Esophagus muscularis mucosa (tissue), 4 donors: ENCODE data around the gene SKP2. TPM values are rescaled to one million over a fixed set of nuclear protein-coding genes. Genes with fewer than 3 reads are reported as not detected.

ENCODE experiments used
- DNase-seq: peaks from one replicate; pipeline ENCODE4 v3.0.0-alpha.2; 2017; ENCODE audit errors: extremely low spot score
- H3K27ac ChIP-seq, 4 donors: fragments of 200-600 bp; sonication (generic); replicated peaks in 1 of 4; 1 replicate in 3 of 4; 2 replicates in 1 of 4; pipeline ENCODE4 v1.5.1; 2016 to 2019; ENCODE audit warnings: mild to moderate bottlenecking in 1 of 4
- H3K27me3 ChIP-seq, 4 donors: fragments of 200-600 bp; sonication (generic); one replicate each; pipeline versions ENCODE4 v1.5.1 to v1.6.0; 2016 to 2019
- H3K36me3 ChIP-seq, 4 donors: fragments of 200-600 bp; sonication (generic); one replicate each; pipeline ENCODE4 v1.5.1; 2016 to 2019
- H3K4me1 ChIP-seq, 4 donors: fragments of 200-600 bp; sonication (generic); one replicate each; pipeline ENCODE4 v1.5.1; 2016 to 2019
- H3K4me3 ChIP-seq, 4 donors: fragments of 200-600 bp; sonication (generic); 1 replicate in 2 of 4; 2 replicates in 2 of 4; pipeline ENCODE4 v1.5.1; 2016 to 2019; ENCODE audit warnings: mild to moderate bottlenecking in 4 of 4, moderate library complexity in 1 of 4
- H3K9me3 ChIP-seq, 4 donors: fragments of 200-600 bp; sonication (generic); 1 replicate in 3 of 4; 2 replicates in 1 of 4; pipeline ENCODE4 v1.5.1; 2016 to 2019
- EP300 ChIP-seq: sonication (generic); formaldehyde crosslinking; IDR thresholded peaks from one replicate; pipeline ENCODE4 v1.6.1; 2017; ENCODE audit warnings: antibody characterized with exemption
- POLR2A ChIP-seq: fragments of 450-650 bp; IDR thresholded peaks from one replicate; pipeline ENCODE4 v1.6.1; 2017; ENCODE audit warnings: antibody characterized with exemption, moderate library complexity, mild to moderate bottlenecking, low read depth
- POLR2AphosphoS5 ChIP-seq, 2 donors: sonication (generic); formaldehyde crosslinking; IDR thresholded peaks; one replicate each; pipeline ENCODE4 v1.6.1; 2017; ENCODE audit warnings: antibody characterized with exemption in 2 of 2
- WGBS: methylation state at CpG from one replicate; pipeline ENCODE4 v1.1.5; 2018; 5-methylcytosine and 5-hydroxymethylcytosine counted together
- intact Hi-C: fragments of 100-400 bp; cut with DNase I; formaldehyde crosslinking; loops from one replicate; pipeline ENCODE4 v1.15.1; 2023
- total RNA-seq, 4 donors: library from RNA; depleted of rRNA; stranded (reverse); fragments of >200 nt; gene quantifications; one replicate each; pipeline versions ENCODE4 v1.1.0 to v1.2.1, GENCODE V29; 2016
- TF ChIP-seq, protein P1 (sequence below), 3 experiments: fragments of 200-600 bp in 2 of 3; fragments of 450-650 bp in 1 of 3; sonication (generic) in 2 of 3; IDR thresholded peaks; one replicate each; pipeline ENCODE4 v1.5.1; 2017 to 2019; ENCODE audit warnings: antibody characterized with exemption in 3 of 3, mild to moderate bottlenecking in 2 of 3, moderate library complexity in 1 of 3

The SKP2 gene
- total RNA-seq, 4 donors from 2014 or later: 5.6 to 12.1 (median 9.2) TPM

DNA sequence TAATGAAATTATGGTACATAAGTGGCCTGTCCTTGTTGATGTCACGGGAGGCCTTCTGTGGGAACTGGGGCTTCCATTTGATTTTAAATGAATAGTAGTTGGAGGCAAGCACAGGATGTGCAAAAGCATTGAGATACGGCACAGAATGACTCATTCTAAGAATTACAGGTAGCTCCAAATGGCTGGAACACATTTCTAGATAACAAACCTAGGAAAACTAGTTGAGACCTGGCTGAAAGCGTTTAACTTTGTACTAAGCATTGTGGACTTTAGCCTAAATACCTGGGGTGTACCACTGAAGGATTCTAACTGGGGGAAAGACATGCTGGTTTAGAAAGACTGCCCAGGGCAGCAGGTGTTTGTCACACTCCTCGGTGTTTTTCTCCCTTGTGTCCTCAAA is 9.4 kb downstream of the SKP2 start:
- Histone ChIP-seq H3K27me3 (no peaks in the 10 kb centered on the region), H3K36me3 (peaks cover 20 to 97% (median 73%) of the 10 kb centered on the region in 4 donors), H3K27ac (no peak overlapping the region), H3K4me3 (no peak overlapping the region), H3K9me3 (no peaks in the 10 kb centered on the region), H3K4me1 (peaks cover 1 to 14% (median 2%) of the 10 kb centered on the region in 4 donors)
- no peak for DNase-seq
- TF ChIP-seq POLR2AphosphoS5 (IDR thresholded peaks at IDR 0.05): no peak
- TF ChIP-seq EP300: no peak
- TF ChIP-seq, protein P1, sequence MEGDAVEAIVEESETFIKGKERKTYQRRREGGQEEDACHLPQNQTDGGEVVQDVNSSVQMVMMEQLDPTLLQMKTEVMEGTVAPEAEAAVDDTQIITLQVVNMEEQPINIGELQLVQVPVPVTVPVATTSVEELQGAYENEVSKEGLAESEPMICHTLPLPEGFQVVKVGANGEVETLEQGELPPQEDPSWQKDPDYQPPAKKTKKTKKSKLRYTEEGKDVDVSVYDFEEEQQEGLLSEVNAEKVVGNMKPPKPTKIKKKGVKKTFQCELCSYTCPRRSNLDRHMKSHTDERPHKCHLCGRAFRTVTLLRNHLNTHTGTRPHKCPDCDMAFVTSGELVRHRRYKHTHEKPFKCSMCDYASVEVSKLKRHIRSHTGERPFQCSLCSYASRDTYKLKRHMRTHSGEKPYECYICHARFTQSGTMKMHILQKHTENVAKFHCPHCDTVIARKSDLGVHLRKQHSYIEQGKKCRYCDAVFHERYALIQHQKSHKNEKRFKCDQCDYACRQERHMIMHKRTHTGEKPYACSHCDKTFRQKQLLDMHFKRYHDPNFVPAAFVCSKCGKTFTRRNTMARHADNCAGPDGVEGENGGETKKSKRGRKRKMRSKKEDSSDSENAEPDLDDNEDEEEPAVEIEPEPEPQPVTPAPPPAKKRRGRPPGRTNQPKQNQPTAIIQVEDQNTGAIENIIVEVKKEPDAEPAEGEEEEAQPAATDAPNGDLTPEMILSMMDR (IDR thresholded peaks at IDR 0.05): no peak
- no peak for TF ChIP-seq POLR2A
- intact Hi-C loops: no loop called here
- 93% methylated on average over 4 of the region's 4 CpGs for WGBS

DNA sequence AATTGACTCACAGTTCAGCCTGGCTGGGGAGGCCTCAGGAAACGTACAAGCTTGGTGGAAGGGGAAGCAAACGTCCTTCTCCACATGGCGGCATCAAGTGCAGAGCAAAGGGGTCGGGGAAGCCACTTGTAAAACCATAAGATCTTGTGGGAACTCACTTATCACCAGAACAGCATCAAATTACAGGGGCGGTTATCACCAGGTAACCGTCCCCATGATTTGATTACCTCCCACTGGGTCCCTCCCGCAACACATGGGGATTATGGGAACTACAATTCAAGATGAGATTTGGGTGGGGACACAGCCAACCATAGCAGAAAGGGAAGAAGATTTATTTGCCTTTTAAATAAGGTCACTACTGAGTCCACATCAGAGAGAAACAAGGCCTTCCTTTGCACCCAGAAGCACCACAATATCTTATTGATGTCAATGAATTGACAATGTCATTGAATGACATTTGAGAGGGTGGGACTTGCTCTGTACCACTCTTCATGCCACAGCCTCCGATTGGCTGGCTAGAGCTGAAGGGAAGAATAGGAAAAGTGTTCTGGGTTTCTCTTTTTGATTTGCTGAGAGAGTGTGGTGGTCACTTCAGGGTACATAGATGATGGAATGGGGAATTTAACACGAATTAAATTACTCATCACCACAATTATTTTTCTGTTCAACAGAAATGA is 11.0 kb downstream of the SKP2 start:
- DNase-seq: no peak
- H3K36me3 ChIP-seq: peaks cover 29 to 97% (median 76%) of the 10 kb centered on the region in 4 donors

GRCh38 chr5:36164461-36164860 is 12.6 kb downstream of the SKP2 start:
- no peak overlapping the region for H3K4me3 ChIP-seq
- 91% methylated on average over 4 of the region's 4 CpGs for WGBS
- intact Hi-C loops: no loop called here
- H3K9me3 ChIP-seq: no peaks in the 10 kb centered on the region
- TF ChIP-seq POLR2AphosphoS5 (IDR thresholded peaks at IDR 0.05) (no peak), POLR2A (no peak), EP300 (no peak)
- TF ChIP-seq, protein P1 (IDR thresholded peaks at IDR 0.05): no peak
- no peak overlapping the region for H3K27ac ChIP-seq
- no peak for DNase-seq
- H3K27me3 ChIP-seq: no peaks in the 10 kb centered on the region
- peaks cover 40 to 98% (median 77%) of the 10 kb centered on the region in 4 donors for H3K36me3 ChIP-seq
- H3K4me1 ChIP-seq: no peaks in the 10 kb centered on the region

More for the DNA sequence above, 11.0 kb downstream of the SKP2 start:
- no peak overlapping the region for H3K4me3 ChIP-seq
- no peaks in the 10 kb centered on the region for H3K27me3 ChIP-seq
- 84% methylated on average over 9 of the region's 9 CpGs for WGBS
- TF ChIP-seq POLR2AphosphoS5 (IDR thresholded peaks at IDR 0.05) (no peak), EP300 (no peak), POLR2A (no peak)
- TF ChIP-seq, protein P1 (IDR thresholded peaks at IDR 0.05): no peak
- intact Hi-C loops: no loop called here
- H3K27ac ChIP-seq: no peak overlapping the region
- no peaks in the 10 kb centered on the region for H3K9me3 ChIP-seq
- no peaks in the 10 kb centered on the region for H3K4me1 ChIP-seq

DNA sequence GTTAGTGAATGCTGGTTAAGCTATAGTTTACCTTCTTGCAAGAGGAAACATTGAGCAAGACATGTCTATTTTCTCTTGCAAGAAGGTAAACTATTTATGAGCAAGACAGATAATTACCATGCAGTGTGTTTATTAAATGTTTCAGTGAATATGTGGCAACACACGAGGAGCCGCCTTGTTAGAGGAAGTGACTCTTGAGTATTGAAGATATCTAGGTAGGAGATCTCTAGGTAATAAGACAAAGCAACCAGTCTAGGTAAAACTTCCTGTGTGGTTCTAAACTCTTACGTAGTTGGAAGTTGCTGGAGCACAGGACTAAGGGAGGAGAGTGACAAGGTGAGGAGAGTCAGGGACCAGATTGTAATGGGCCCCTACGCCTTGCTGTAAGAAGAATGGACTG is 16.8 kb downstream of the SKP2 start:
- H3K27ac ChIP-seq: no peak overlapping the region
- no peaks in the 10 kb centered on the region for H3K27me3 ChIP-seq
- 94% methylated on average over 4 of the region's 4 CpGs for WGBS
- H3K4me3 ChIP-seq: no peak overlapping the region
- H3K4me1 ChIP-seq: peaks cover 0 to 8% (median 0%) of the 10 kb centered on the region in 4 donors
- intact Hi-C loops: no loop called here
- DNase-seq: no peak
- no peak for TF ChIP-seq POLR2A
- TF ChIP-seq EP300: no peak
- TF ChIP-seq POLR2AphosphoS5 (IDR thresholded peaks at IDR 0.05): no peak
- TF ChIP-seq, protein P1 (IDR thresholded peaks at IDR 0.05): no peak
- H3K9me3 ChIP-seq: no peaks in the 10 kb centered on the region
- H3K36me3 ChIP-seq: peaks cover 49 to 97% (median 78%) of the 10 kb centered on the region in 4 donors
